ENCODE data around the gene SLC5A11.

DNA sequence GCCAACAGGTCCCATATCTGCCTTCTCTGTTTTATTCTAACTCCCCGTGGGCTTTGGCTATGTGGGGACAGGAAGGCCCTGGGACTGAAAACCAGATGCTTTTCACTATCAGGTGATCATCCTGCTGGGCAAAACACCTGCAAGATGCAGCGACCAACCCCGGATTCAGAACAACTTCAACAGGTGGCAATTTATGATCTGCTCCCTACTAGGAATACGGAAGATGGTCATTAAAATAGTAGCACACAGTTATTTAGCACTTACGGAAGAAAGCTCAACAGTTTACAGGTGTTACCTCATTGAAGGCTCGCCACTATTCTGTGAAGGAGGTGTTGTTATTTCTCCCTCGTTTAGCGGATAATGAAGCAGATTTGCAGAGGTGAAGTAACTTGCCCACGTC lies 7.8 kb upstream of the SLC5A11 start:
- no peak for TF ChIP-seq CTCF (conservative IDR thresholded peaks at IDR 0.05 in 1 of 2, IDR thresholded peaks at IDR 0.05 in 1 of 2; ENCODE audit: extremely low read depth in 1 of 2, insufficient read depth in 1 of 2, low read depth in 1 of 2, low read length in 2 of 2)
- no peak for TF ChIP-seq EZH2 (IDR thresholded peaks at IDR 0.05; ENCODE audit: borderline replicate concordance, low read length)
